ENCODE measurements around the gene PNKP. TPM values are rescaled to one million over a fixed set of nuclear protein-coding genes. Genes with fewer than 3 reads are reported as not detected.

Gene PNKP
- total and polyA plus RNA-seq, 2 of the 8 experiments (the other 6 are each of a cell fraction or from before 2014, with no cell fraction given): 45.8 to 105 TPM

- TF ChIP-seq RBBP5 (IDR thresholded peaks at IDR 0.05; ENCODE audit: borderline replicate concordance, low read depth, low read length) (no peak), CBX5 (IDR thresholded peaks at IDR 0.05; ENCODE audit: low read depth, low read length) (no peak), CHD7 (IDR thresholded peaks at IDR 0.05; ENCODE audit: insufficient replicate concordance, low read length) (no peak)
Measured at GRCh38 chr19:49882643-49883042, 15.3 kb upstream of the PNKP start (continued).

Measured in H1 (cell line).